ENCODE results near the gene PIAS1.

Gene PIAS1

DNA sequence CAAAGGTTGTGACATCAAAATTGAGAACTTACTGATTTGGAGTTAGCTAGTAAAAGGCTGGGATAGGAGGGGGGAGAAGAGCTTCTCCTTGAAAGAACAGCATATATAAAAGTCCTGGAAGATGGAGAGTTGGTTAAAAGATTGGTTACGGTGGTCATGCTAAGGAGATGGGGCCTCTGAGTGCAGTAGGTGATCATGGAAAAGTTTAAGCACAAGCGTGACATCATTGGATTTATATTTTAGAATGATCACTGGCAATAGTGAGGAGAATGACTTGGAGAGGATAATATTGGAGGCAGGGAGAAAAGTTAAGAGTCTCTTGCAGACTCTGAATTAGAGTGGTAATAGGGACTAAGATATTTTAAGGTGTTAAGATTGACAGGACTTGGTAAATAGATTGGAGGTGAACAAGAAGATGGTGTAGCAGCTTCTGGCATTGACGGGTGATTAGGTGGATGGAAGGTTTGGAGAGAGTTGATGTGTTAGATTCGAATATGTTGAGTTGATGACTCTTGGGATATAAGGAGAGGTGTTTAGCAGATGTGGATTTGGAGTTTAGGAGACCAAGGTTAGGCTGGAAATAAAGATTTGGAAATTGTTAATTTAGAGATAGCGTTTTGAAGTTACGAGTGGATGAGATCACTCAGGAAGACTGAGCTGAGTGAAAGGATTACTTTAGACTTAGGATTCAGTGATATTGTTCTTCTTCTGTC, 19.6 kb downstream of the PIAS1 start:
- DNase-seq = no peak

DNA sequence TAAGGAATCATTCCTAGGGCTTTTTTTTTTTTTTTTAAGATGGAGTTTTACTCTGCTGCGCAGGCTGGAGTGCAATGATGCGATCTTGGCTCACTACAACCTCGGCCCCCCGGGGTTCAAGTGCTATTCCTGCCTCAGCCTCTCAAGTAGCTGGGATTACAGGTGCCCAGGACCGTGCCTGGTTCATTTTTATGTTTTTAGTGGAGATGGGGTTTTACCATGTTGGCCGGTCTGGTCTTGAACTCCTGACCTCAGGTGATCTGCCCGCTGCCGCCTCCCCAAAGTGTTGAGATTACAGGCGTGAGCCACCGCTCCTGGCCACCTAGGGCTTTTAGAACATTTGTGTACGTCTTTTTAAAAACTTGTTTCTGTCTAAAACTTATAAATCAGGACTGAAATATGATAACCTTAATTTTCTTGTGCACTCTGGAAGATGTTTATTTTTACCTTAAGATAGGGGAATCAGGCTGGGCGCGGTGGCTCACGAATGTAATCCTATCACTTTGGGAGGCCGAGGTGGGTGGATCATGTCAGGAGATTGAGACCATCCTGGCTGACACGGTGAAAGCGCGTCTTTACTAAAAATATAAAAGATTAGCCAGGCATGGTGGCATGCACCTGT, 21.8 kb downstream of the PIAS1 start:
- DNase-seq = no peak

DNA sequence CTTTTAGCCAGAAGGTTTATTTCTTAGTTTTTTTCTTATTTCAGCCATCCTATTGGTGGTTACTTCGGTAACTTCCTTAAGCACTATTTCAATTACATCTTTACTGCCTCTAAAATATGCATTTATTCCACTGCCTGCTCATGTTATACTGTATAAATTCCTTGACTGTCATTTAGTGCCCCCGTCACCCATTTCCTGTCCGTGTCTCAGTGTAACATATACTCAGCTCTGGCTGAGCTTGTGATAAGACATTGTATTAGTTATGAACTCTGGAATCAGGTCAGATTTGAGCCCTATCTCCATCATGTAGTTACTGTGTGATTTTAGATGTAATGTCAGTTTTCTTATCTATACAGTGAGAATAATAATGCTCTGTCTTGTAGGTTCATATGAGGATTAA, 24.2 kb downstream of the PIAS1 start:
- DNase-seq = no peak

DNA sequence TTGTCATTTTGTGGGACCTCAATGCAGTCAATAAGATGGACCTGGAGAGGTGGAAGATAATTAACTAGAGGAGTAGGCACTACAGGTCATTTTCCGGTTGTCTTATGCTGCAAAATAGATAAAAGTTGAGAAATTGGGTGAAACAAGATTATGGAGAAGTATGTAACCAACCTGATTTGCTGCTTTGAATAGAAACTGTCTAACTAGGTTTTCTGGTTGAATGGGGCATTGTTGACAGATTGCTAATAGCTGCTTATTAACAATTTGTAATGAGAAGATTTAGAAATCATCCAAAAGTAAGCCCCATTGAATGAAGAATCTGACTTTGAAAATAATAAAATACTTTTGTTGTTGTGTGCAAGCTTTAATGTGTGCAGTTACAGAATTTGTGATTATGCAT, 26.2 kb downstream of the PIAS1 start:
- no peak for DNase-seq

DNA sequence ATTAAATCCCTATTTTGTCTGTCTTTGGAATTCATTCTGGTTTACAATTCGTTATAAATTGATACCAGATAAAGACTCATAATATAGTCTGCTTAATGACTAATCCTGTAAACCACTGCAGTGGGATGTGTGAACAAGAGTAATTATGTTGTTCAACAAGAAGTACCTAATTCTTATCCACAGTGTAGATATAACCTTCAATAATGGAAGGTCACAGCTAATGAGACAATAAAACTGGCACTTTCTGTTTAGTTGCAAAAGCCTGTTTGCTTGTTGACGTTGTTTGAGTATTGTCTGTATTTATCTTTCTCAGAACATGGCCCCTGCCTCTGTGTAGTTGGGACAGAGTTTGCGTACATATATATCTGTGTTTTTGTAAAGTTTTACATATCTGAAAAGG, 26.7 kb downstream of the PIAS1 start:
- no peak for DNase-seq

DNA sequence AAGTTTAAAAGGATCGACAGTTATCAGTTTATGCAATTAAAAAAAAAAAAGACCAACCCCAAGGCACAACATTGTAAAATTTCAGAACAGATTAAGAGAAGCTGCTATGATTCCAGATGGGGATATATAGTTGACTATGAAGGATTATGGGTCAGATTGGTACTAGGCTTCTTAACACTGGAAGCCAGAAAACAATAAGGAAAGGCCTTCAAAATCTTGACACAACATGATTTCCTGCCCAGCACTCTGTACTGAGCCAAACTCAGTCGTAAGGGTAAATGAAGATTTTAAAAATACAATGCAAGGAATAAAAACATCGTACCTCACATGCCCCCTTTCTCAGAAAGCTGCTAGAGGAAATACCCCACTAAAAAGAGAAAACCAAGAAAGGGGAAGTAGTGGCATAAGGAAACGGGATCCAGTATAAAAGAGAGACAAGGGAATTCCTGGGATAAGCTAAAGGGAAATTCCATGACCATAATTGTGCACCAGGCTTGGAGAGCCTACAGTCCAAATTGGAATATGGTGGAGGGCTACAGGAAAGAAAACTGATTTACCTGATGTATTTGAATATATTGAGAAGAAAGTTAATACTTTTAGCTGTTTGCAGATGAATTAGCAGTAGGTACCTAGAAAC, 27.9 kb downstream of the PIAS1 start:
- DNase-seq = no peak

DNA sequence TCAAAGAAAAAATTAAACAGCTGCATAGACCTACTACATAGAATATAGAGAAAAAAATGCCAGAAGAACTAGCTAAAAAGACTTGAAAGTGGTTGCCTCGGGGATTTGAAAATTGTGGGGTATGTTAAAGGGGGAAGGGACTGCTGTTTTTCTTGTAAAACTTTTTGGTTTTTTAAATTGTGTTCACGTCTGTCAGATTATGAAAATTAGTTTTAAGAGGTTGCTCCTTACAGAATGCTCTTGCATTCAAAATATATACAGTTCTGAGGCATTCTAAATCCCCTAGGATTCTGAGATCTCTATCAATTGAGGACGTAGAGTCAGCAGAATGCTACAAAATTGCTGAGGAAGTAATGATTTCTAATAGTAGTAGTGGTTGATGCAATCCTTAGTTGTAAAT, 28.6 kb downstream of the PIAS1 start:
- DNase-seq = no peak

DNA sequence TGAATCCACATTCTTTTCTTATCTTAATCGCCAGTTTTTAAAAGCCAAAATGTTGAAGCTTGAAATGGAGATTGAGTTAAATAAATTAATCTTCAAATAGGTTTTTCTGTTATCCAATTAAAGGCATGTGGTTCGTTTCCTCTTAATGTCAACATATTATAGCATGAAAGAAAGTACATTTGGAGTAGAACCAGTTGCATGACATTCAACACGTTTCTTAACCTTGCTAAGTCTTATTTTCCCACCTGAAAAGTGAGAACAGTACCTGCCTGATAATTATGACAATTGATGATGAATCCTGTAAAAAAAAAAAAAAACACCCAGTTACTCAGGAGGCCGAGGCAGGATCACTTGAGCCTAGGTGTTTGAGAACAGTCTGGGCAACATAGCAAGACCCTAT, 29.3 kb downstream of the PIAS1 start:
- DNase-seq = no peak

DNA sequence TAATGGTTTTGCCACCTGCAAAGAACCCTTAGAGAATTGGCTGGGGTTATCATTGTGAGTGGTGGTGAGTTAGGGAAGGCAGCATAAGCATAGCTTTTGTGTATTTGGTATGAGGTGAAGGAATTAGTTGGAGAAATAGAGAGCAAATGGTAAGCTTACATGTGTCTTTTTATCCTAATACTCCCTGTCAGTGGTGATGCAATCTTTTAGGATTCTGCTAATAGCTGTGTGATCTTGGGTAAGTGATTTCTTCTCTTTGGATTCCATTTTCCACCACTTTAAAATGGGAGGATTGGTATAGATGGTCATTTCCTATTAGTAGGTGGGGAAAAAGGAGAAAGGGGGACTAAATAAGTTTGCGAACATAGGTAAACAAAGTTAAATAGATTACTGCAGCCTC, 30.9 kb downstream of the PIAS1 start:
- DNase-seq = no peak

DNA sequence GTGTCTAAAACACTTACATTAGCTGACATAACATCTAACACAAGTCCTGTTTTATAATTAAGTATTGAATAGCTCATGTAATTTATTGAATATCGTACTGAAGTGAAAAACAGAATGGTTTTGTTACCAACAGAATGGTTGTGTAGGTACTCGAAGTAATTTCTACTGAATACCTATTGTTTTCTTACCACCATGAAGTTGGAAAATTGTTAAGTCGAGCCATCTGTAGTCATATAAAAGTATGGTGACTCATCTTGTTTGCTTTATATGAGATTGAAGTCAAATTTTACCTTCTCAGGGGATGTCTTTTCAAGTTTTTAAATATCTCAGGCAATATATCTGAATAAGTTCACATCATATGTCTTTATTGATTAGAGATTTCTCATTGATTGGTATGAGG, 37.6 kb downstream of the PIAS1 start:
- no peak for DNase-seq

DNA sequence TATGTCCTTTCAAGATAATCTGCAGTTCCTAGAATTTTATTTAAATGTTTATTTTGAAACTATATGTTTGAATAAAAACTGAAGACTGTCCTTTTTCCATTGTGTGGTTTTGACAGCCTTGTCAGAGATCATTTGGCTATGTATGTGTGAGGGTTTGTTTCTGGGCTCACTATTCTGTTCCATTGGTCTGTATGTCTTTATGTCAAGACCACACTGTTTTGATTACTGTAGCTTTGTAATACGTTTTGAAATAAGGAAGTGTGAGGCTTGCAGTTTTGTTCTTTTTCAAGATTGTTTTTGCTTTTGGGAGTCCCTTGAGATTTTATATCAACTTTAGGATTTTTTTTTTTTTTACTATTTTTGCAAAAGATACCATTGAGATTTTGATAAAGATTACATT, 42.0 kb downstream of the PIAS1 start:
- no peak for DNase-seq

DNA sequence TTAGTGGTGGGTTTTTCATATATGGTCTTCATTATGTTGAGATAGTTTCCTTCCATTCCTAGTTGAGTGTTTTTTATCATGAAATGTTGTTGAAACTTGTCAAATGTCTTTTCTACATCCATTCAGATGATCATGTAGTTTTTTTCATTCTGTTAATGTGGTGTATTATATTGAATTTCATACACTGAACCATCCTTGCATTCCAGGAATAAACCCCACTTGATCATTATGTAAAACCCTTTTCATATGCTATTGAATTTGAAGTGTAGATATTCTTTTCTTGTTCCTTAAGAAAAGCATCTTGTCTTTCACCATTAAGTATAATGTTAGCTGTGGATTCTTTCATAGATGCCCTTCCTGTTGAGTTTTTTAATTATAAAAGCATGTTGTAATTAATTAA, 42.9 kb downstream of the PIAS1 start:
- DNase-seq = no peak

DNA sequence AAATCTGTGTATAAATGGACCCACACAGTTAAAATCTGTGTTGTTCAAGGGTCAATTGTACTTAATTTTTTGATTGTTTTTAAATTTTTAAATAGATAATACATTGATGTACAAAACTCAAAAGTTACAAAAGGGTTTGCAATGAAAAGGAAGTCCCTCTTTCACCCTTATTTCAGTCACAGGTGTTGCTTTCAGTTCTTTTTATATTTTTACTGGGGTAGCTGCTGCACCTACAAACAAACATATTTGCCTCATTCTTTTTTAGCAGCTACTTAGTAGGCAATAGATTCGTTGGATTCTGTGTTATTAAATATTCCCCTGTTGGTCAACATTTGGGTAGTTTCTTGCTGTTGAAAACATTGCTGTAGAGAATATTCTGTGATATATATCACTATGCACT, 44.4 kb downstream of the PIAS1 start:
- DNase-seq = no peak

DNA sequence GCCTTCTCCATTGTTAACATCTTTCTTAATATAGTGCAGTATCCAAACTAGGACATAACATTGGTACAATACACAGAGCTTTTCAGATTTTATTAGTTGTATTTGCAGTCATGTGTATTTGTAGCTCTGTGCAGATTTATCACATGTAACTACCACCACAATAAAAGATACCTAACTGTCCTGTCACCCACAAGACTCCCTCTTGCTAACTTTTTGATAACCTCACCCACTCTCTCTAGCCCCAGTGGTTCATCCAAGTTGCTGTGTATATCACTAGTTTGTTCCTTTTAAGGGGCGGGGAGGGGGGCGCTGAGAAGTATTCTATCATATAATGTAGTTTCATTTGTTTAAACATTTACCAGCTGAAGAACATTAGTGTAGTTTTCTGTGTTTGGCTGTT, 46.1 kb downstream of the PIAS1 start:
- no peak for DNase-seq

DNA sequence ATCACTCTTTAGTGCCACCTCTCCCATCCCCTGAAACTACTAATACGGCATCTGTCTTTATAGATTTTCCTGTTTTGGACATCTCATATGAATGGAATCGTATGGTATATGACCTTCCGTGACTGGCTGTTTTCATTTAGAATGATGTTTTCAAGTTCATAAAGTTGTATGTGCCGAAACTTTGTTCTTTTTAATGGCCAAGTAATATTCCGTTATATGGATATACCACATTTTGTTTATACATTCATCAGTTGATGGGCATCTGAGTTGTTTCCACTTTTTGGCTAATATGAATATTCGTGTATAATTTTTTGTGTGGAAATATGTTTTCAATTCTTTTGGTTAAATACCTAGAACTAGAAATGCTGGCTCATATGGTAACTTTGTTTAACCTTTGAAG, 49.5 kb downstream of the PIAS1 start:
- DNase-seq = no peak

DNA sequence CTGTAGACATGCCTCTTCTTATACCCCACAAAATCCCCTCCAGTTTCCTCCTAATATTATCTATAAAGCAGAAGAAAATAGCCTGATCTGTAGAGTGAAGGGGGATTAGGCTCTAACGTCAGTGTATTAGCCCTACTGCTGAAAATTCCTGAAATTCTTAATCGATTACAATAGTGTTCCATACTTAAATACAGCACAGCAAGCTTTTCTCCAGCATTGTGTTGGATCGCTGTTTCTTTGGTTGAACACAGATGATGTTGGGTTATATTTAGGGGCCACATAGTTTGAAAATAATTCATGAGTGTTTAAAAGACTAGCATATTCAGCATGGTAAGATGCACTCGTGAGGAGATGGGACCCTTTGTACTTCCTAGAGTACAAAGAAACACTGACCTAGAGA, 52.5 kb downstream of the PIAS1 start:
- DNase-seq = no peak

DNA sequence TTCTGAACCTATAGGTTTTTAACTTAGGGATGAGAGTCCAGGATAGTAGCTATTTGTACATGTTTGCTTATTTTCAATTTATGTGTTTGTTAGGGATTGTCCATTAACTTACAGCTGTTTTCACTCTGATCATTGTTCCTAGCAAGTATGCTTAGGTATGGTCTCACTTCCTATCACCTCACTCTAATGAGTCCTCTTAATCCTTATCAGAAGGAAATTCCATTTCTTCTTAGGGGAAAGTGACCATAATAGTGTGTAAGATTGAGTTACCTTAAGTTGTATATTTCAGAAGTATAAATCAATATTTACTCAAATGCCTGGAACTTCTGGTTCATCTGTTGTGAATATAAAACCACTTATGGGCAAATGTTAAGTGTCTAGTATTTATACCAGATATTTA, 53.0 kb downstream of the PIAS1 start:
- DNase-seq = no peak

DNA sequence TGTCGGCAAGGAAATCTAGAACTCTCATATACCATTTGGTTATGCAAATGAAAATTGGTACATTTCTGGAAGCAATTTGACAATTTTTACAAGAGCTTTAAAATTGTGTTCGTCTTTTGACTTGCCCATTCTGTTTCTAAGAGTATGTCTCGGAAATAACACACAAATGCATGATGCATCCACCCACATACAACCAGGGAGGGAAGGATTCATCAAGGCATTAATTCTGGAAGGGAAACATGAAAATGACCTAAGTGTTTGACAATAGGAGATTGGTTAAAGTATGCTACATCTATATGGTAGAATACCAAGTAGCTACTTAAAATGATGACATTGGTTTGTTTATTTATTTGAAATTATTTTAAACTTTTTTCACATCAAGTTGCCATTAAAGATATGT, 58.6 kb downstream of the PIAS1 start:
- DNase-seq = no peak

DNA sequence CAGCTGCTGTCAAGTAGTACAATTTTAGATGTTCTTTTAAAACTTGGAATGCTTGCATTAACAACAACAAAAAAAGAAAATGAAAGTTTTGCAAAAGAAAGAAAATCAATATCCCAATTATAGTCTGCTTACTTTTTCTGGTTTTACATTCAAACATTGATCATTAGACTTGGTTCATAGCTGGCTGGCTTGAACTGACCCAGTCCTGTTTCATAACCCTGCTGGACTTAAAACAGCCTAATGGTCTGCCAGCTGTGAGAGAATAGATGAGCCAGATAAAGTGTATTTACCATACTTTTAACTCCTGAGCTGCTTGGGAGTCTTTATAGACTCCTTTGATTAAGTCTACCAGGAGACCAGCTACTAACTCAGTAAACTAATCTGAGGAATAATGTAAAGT, 59.2 kb downstream of the PIAS1 start:
- no peak for DNase-seq

DNA sequence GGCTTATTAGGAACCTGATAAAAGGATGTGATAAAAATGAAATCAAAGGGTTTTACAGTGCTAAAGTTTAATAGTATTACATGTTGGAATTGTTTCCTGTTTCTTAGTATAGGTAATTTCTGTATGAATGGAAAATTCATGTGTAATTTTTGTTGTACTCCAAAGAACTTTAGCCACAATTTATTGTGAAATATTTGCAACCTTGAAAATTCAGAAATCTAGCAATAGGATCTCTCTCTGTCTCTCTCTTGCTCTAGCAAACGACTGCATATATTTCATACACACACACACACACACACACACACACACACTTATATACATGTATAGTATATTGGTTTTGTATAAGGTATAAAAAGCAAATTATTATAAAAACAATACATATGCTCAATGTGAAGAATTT, 59.6 kb downstream of the PIAS1 start:
- DNase-seq = no peak

DNA sequence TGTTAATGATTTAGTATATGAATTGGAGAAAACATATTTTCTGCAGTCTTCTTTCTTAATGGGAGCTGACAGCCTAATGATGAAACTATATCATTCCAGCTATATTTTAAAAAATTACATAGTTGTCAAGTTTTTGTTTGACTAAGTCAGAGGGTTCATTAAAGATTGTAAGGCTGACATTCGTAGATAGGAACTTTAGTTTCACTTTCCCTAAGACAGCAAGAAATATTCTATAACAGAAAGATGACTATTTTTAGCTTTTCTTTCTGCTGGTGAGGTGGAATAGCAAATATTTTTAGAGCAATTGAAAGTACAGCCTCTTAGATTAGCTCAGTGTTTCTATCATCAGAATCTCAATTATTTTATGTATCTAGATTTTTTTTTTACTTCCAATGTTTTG, 60.2 kb downstream of the PIAS1 start:
- no peak for DNase-seq

DNA sequence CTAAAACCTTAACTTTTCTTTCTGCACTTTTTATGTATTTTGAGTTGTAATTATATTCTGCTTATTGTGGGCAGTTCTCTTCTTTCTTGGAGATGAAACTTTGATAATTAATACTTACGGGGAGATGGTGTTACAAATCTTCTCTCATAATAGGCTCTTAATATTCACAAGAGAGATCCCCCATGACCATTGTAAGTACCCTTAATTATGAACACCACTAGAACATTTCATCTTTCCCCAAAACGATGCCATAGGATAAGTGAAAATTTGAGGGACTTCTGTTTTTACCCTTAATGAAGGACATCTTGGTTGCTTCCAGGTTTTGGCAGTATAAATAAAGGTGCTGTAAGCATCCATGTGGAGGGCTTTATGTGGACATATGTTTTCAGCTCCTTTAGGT, 60.7 kb downstream of the PIAS1 start:
- DNase-seq = no peak

DNA sequence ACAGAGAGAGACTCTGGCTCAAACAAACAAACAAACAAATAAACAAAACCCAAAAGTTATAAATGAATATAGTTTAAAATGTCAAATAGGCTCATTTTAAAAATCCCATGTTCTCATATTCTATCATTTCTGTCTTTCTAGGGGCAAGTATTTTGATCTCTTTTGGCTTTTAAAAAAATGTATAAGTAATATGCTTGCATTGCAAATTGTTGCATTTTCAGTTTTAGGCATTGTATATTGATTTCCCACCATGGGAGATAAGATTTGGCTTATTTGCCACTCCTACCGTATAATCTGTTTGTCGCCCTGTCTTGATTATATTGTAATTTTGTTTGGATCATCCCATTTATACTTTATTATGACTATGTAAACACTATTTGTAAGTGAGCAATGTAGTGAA, 70.6 kb downstream of the PIAS1 start:
- no peak for DNase-seq

DNA sequence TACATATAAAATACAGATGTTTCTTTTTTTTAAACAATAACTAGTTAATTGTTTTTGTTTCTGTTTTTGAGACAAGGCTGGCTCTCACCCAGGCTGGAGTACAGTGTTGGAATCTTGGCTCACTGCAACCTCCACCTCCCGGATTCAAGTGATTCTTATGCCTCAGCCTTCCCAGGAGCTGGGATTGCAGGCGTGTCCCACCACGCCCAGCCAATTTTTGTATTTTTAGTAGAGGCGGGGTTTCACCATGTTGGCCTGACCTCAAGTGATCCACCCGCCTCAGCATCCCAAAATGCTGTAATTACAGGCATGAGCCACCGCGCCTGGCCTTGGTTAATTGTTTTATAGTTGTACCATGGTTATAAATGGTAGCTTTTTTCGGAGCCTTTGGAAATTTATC, 72.3 kb downstream of the PIAS1 start:
- DNase-seq = no peak

DNA sequence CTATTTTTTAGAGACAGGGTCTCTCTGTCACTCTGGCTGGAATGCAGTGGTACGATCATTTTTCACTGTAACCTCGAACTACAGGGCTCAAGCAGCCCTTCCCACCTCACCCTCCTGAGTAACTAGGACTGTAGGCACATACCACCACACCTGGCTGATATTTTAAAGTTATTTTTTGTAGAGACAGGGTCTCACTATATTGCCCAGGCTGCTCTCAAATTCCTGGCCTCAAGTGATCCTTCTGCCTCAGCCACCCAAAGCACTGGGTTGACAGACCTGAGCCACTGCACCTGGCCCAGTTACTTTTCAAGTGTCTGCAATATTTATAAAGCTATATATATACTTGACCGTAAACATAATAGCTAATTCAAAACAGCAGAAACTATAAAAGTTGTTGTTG, 75.0 kb downstream of the PIAS1 start:
- no peak for DNase-seq

All from activated CD4-positive, alpha-beta T cell treated with anti-CD3 and anti-CD28 coated beads, Interleukin-2, amount 50 U/mL, for 4 hours (primary cell).